Activated T-cell treated with anti-CD3 and anti-CD28 coated beads, Interleukin-2, amount 50 U/mL, for 4 hours (primary cell): ENCODE data around the gene PCDHGA12. TPM values are rescaled to one million over a fixed set of nuclear protein-coding genes. Genes with fewer than 3 reads are reported as not detected.
"Not testable (repeated sequence)": the region's sequence is repeated elsewhere in the genome, so short reads cannot be mapped to it uniquely, and the experiment has no call there.

ENCODE experiments used
- ATAC-seq, 2 donors: fragments of 200-7000 bp; cut with Tn5 transposase; one replicate each; pipeline ENCODE4 v1.10.0; 2021
- DNase-seq: peaks from one replicate; pipeline ENCODE4 v3.0.0-alpha.2; 2020
- H3K27me3 Mint-ChIP-seq: one replicate; pipeline ENCODE4 v1.8.0; 2021; ENCODE audit warnings: low read depth, mixed read lengths
- H3K36me3 Mint-ChIP-seq: one replicate; pipeline ENCODE4 v1.8.0; 2022; ENCODE audit warnings: mixed read lengths; ENCODE audit not compliant: insufficient read depth
- H3K4me1 Mint-ChIP-seq: one replicate; pipeline ENCODE4 v1.8.0; 2021; ENCODE audit warnings: low read depth, mixed read lengths
- H3K4me3 Mint-ChIP-seq: one replicate; pipeline ENCODE4 v1.8.0; 2021; ENCODE audit warnings: mild to moderate bottlenecking, moderate library complexity, mixed read lengths
- H3K9me3 Mint-ChIP-seq: one replicate; pipeline ENCODE4 v1.8.0; 2021; ENCODE audit warnings: mixed read lengths
- total RNA-seq, 3 donors: library from RNA; stranded (reverse); gene quantifications; one replicate each; pipeline ENCODE4 v1.2.1, GENCODE V29; 2021

PCDHGA12 gene
- total RNA-seq, 3 donors from 2014 or later, result 0.11 to 0.24 (median 0.20) TPM

GRCh38 chr5:141398608-141399007 is 31.7 kb upstream of the PCDHGA12 start:
- no peaks in the 10 kb centered on the region for H3K36me3 Mint-ChIP-seq

GRCh38 chr5:141399555-141400258 is 30.6 kb upstream of the PCDHGA12 start:
- no peaks in the 10 kb centered on the region for H3K36me3 Mint-ChIP-seq
- peaks cover 69% of the 10 kb centered on the region for H3K27me3 Mint-ChIP-seq
- DNase-seq (no peak), ATAC-seq (no peak)
- no peaks in the 10 kb centered on the region for H3K4me1 Mint-ChIP-seq
- H3K9me3 Mint-ChIP-seq, result peaks cover 18% of the 10 kb centered on the region
- H3K4me3 Mint-ChIP-seq, result no peak overlapping the region

More at GRCh38 chr5:141398608-141399007, 31.7 kb upstream of the PCDHGA12 start:
- H3K9me3 Mint-ChIP-seq, result peaks cover 26% of the 10 kb centered on the region
- peaks cover 67% of the 10 kb centered on the region for H3K27me3 Mint-ChIP-seq
- H3K4me3 Mint-ChIP-seq, result peak overlapping the region; percentile 16
- ATAC-seq (no peak), DNase-seq (no peak)
- H3K4me1 Mint-ChIP-seq, result no peaks in the 10 kb centered on the region

GRCh38 chr5:141402553-141403243 is 27.6 kb upstream of the PCDHGA12 start, which contains the start of gene PCDHGA9:
Gene PCDHGA9, plus strand, starts transcription at chr5:141402778. Its CDS starts 175 bp downstream, at chr5:141402953.
- Mint-ChIP-seq H3K36me3 (no peaks in the 10 kb centered on the region), H3K4me3 (peak within 1 kb of the TSS; percentile 65)

GRCh38 chr5:141403387-141403786 is 26.9 kb upstream of the PCDHGA12 start:
- Mint-ChIP-seq H3K36me3 (peaks cover 2% of the 10 kb centered on the region), H3K4me3 (no peak overlapping the region), H3K4me1 (peaks cover 2% of the 10 kb centered on the region), H3K9me3 (peaks cover 25% of the 10 kb centered on the region), H3K27me3 (peaks cover 81% of the 10 kb centered on the region)
- ATAC-seq (no peak), DNase-seq (no peak)

More at GRCh38 chr5:141402553-141403243, 27.6 kb upstream of the PCDHGA12 start, which contains the start of gene PCDHGA9:
- DNase-seq (no peak), ATAC-seq (no peak)
- Mint-ChIP-seq H3K9me3 (peaks cover 21% of the 10 kb centered on the region), H3K27me3 (peaks cover 74% of the 10 kb centered on the region), H3K4me1 (no peaks in the 10 kb centered on the region)

GRCh38 chr5:141407790-141408505 is 22.4 kb upstream of the PCDHGA12 start, which contains the start of gene PCDHGB6:
Gene PCDHGB6, plus strand, starts transcription at chr5:141408021. Its CDS starts 182 bp downstream, at chr5:141408203.
- peak within 1 kb of the TSS; percentile 65 for H3K4me3 Mint-ChIP-seq
- peaks cover 82% of the 10 kb centered on the region for H3K27me3 Mint-ChIP-seq
- H3K36me3 Mint-ChIP-seq, result peaks cover 11% of the 10 kb centered on the region
- DNase-seq, H3K4me1 Mint-ChIP-seq: not testable (repeated sequence)
- peaks cover 22% of the 10 kb centered on the region for H3K9me3 Mint-ChIP-seq
- ATAC-seq, result peak; percentile 61 to 67

GRCh38 chr5:141409598-141410306 is 20.6 kb upstream of the PCDHGA12 start:
- DNase-seq (no peak), ATAC-seq (no peak)
- Mint-ChIP-seq H3K9me3 (peaks cover 26% of the 10 kb centered on the region), H3K36me3 (peaks cover 15% of the 10 kb centered on the region), H3K4me1 (peaks cover 14% of the 10 kb centered on the region), H3K4me3 (no peak overlapping the region), H3K27me3 (peaks cover 82% of the 10 kb centered on the region)

- Mint-ChIP-seq H3K36me3 (peaks cover 15% of the 10 kb centered on the region), H3K4me1 (peaks cover 14% of the 10 kb centered on the region), H3K4me3 (no peak overlapping the region), H3K9me3 (peaks cover 19% of the 10 kb centered on the region), H3K27me3 (peaks cover 78% of the 10 kb centered on the region)
- DNase-seq (no peak), ATAC-seq (no peak)
Observed at GRCh38 chr5:141411575-141411974, 18.7 kb upstream of the PCDHGA12 start.

GRCh38 chr5:141412854-141413539 is 17.3 kb upstream of the PCDHGA12 start, which contains the start of gene PCDHGA10:
Gene PCDHGA10, plus strand, starts transcription at chr5:141412987. Its CDS starts 189 bp downstream, at chr5:141413176.
- Mint-ChIP-seq H3K4me3 (peak within 1 kb of the TSS; percentile 84), H3K4me1 (peaks cover 16% of the 10 kb centered on the region), H3K36me3 (peaks cover 18% of the 10 kb centered on the region), H3K27me3 (peaks cover 81% of the 10 kb centered on the region), H3K9me3 (peaks cover 22% of the 10 kb centered on the region)
- peak; percentile 38 for DNase-seq
- ATAC-seq, result peak; percentile 73 to 76

- DNase-seq (no peak), ATAC-seq (no peak)
- Mint-ChIP-seq H3K9me3 (peaks cover 24% of the 10 kb centered on the region), H3K4me1 (peaks cover 16% of the 10 kb centered on the region), H3K4me3 (peak overlapping the region; percentile 84), H3K27me3 (peaks cover 81% of the 10 kb centered on the region), H3K36me3 (peaks cover 19% of the 10 kb centered on the region)
Observed at GRCh38 chr5:141413540-141414069, 16.7 kb upstream of the PCDHGA12 start.

- H3K4me1 Mint-ChIP-seq, result peaks cover 16% of the 10 kb centered on the region
- H3K4me3 Mint-ChIP-seq, DNase-seq: not testable (repeated sequence)
Observed at GRCh38 chr5:141414548-141415274, 15.6 kb upstream of the PCDHGA12 start.

GRCh38 chr5:141415275-141415618 is 15.1 kb upstream of the PCDHGA12 start:
- ATAC-seq, DNase-seq: not testable (repeated sequence)
- Mint-ChIP-seq H3K36me3 (peaks cover 17% of the 10 kb centered on the region), H3K27me3 (peaks cover 78% of the 10 kb centered on the region), H3K4me3 (peak overlapping the region; percentile 24), H3K9me3 (peaks cover 22% of the 10 kb centered on the region), H3K4me1 (peaks cover 16% of the 10 kb centered on the region)

More at GRCh38 chr5:141414548-141415274, 15.6 kb upstream of the PCDHGA12 start:
- ATAC-seq, result not testable (repeated sequence)
- Mint-ChIP-seq H3K9me3 (peaks cover 21% of the 10 kb centered on the region), H3K27me3 (peaks cover 79% of the 10 kb centered on the region), H3K36me3 (peaks cover 16% of the 10 kb centered on the region)

GRCh38 chr5:141417494-141418172 is 12.7 kb upstream of the PCDHGA12 start, which contains the start of gene PCDHGB7:
Gene PCDHGB7, plus strand, starts transcription at chr5:141417677. Its CDS starts 183 bp downstream, at chr5:141417860.
- Mint-ChIP-seq H3K4me3 (peak within 1 kb of the TSS; percentile 66), H3K36me3 (peaks cover 18% of the 10 kb centered on the region)

More at GRCh38 chr5:141417494-141418172, 12.7 kb upstream of the PCDHGA12 start, which contains the start of gene PCDHGB7:
- Mint-ChIP-seq H3K9me3 (peaks cover 31% of the 10 kb centered on the region), H3K4me1 (peaks cover 16% of the 10 kb centered on the region), H3K27me3 (peaks cover 88% of the 10 kb centered on the region)
- ATAC-seq, result peak; percentile 64 to 72
- not testable (repeated sequence) for DNase-seq
